Measurements from ENCODE around the gene BBS7. TPM values are rescaled to one million over a fixed set of nuclear protein-coding genes. Genes with fewer than 3 reads are reported as not detected.

The BBS7 gene
- total and polyA plus RNA-seq, 10 of the 15 experiments (the other 5 are each of a cell fraction or from before 2014, with no cell fraction given): 5.2 to 15.2 (median 9.0) TPM

DNA sequence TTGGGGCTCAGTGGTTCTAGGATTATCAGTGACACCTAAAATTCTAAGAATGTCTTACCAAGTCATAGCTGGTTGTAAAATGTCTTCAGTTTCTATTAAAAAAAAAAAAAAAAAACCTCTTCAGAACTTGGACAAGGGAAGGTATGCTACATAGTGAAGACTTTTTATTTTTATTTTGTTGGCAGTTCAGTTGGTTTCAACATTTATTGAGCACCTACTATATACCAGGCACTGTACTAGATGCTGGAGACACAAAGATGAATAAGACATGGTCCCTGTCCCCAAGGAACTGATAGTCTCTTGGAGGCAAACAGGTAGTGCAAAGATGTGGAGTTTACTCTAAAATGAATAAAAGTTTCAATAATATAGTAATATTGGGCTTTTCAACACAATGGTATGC lies 8.9 kb upstream of the BBS7 start (continued):
- TF ChIP-seq, protein P1, sequence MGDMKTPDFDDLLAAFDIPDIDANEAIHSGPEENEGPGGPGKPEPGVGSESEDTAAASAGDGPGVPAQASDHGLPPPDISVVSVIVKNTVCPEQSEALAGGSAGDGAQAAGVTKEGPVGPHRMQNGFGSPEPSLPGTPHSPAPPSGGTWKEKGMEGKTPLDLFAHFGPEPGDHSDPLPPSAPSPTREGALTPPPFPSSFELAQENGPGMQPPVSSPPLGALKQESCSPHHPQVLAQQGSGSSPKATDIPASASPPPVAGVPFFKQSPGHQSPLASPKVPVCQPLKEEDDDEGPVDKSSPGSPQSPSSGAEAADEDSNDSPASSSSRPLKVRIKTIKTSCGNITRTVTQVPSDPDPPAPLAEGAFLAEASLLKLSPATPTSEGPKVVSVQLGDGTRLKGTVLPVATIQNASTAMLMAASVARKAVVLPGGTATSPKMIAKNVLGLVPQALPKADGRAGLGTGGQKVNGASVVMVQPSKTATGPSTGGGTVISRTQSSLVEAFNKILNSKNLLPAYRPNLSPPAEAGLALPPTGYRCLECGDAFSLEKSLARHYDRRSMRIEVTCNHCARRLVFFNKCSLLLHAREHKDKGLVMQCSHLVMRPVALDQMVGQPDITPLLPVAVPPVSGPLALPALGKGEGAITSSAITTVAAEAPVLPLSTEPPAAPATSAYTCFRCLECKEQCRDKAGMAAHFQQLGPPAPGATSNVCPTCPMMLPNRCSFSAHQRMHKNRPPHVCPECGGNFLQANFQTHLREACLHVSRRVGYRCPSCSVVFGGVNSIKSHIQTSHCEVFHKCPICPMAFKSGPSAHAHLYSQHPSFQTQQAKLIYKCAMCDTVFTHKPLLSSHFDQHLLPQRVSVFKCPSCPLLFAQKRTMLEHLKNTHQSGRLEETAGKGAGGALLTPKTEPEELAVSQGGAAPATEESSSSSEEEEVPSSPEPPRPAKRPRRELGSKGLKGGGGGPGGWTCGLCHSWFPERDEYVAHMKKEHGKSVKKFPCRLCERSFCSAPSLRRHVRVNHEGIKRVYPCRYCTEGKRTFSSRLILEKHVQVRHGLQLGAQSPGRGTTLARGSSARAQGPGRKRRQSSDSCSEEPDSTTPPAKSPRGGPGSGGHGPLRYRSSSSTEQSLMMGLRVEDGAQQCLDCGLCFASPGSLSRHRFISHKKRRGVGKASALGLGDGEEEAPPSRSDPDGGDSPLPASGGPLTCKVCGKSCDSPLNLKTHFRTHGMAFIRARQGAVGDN (IDR thresholded peaks at IDR 0.05): no peak
- TF ChIP-seq, protein P2, sequence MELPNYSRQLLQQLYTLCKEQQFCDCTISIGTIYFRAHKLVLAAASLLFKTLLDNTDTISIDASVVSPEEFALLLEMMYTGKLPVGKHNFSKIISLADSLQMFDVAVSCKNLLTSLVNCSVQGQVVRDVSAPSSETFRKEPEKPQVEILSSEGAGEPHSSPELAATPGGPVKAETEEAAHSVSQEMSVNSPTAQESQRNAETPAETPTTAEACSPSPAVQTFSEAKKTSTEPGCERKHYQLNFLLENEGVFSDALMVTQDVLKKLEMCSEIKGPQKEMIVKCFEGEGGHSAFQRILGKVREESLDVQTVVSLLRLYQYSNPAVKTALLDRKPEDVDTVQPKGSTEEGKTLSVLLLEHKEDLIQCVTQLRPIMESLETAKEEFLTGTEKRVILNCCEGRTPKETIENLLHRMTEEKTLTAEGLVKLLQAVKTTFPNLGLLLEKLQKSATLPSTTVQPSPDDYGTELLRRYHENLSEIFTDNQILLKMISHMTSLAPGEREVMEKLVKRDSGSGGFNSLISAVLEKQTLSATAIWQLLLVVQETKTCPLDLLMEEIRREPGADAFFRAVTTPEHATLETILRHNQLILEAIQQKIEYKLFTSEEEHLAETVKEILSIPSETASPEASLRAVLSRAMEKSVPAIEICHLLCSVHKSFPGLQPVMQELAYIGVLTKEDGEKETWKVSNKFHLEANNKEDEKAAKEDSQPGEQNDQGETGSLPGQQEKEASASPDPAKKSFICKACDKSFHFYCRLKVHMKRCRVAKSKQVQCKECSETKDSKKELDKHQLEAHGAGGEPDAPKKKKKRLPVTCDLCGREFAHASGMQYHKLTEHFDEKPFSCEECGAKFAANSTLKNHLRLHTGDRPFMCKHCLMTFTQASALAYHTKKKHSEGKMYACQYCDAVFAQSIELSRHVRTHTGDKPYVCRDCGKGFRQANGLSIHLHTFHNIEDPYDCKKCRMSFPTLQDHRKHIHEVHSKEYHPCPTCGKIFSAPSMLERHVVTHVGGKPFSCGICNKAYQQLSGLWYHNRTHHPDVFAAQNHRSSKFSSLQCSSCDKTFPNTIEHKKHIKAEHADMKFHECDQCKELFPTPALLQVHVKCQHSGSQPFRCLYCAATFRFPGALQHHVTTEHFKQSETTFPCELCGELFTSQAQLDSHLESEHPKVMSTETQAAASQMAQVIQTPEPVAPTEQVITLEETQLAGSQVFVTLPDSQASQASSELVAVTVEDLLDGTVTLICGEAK (IDR thresholded peaks at IDR 0.05; ENCODE audit: borderline replicate concordance): no peak
- TF ChIP-seq HDAC2 (IDR thresholded peaks at IDR 0.05) (no peak), IRF4 (IDR thresholded peaks at IDR 0.05; ENCODE audit: low read depth, low read length) (no peak), SMC3 (IDR thresholded peaks at IDR 0.05; ENCODE audit: borderline replicate concordance, low read length) (no peak), PAX8 (IDR thresholded peaks at IDR 0.05) (no peak), NR2F1 (conservative IDR thresholded peaks at IDR 0.05) (no peak), CREB1 (IDR thresholded peaks at IDR 0.05; ENCODE audit: low read depth) (no peak), EP300 (IDR thresholded peaks at IDR 0.05; ENCODE audit: borderline replicate concordance in 1 of 2, control insufficient read depth in 1 of 2, low read depth in 2 of 2, low read length in 2 of 2) (no peak)
- TF ChIP-seq, protein P3, sequence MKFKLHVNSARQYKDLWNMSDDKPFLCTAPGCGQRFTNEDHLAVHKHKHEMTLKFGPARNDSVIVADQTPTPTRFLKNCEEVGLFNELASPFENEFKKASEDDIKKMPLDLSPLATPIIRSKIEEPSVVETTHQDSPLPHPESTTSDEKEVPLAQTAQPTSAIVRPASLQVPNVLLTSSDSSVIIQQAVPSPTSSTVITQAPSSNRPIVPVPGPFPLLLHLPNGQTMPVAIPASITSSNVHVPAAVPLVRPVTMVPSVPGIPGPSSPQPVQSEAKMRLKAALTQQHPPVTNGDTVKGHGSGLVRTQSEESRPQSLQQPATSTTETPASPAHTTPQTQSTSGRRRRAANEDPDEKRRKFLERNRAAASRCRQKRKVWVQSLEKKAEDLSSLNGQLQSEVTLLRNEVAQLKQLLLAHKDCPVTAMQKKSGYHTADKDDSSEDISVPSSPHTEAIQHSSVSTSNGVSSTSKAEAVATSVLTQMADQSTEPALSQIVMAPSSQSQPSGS (IDR thresholded peaks at IDR 0.05; ENCODE audit: low read length): no peak
- TF ChIP-seq, protein P4, sequence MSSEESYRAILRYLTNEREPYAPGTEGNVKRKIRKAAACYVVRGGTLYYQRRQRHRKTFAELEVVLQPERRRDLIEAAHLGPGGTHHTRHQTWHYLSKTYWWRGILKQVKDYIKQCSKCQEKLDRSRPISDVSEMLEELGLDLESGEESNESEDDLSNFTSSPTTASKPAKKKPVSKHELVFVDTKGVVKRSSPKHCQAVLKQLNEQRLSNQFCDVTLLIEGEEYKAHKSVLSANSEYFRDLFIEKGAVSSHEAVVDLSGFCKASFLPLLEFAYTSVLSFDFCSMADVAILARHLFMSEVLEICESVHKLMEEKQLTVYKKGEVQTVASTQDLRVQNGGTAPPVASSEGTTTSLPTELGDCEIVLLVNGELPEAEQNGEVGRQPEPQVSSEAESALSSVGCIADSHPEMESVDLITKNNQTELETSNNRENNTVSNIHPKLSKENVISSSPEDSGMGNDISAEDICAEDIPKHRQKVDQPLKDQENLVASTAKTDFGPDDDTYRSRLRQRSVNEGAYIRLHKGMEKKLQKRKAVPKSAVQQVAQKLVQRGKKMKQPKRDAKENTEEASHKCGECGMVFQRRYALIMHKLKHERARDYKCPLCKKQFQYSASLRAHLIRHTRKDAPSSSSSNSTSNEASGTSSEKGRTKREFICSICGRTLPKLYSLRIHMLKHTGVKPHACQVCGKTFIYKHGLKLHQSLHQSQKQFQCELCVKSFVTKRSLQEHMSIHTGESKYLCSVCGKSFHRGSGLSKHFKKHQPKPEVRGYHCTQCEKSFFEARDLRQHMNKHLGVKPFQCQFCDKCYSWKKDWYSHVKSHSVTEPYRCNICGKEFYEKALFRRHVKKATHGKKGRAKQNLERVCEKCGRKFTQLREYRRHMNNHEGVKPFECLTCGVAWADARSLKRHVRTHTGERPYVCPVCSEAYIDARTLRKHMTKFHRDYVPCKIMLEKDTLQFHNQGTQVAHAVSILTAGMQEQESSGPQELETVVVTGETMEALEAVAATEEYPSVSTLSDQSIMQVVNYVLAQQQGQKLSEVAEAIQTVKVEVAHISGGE (CRISPR knock-in tag; IDR thresholded peaks at IDR 0.05): no peak
- TF ChIP-seq, protein P5, sequence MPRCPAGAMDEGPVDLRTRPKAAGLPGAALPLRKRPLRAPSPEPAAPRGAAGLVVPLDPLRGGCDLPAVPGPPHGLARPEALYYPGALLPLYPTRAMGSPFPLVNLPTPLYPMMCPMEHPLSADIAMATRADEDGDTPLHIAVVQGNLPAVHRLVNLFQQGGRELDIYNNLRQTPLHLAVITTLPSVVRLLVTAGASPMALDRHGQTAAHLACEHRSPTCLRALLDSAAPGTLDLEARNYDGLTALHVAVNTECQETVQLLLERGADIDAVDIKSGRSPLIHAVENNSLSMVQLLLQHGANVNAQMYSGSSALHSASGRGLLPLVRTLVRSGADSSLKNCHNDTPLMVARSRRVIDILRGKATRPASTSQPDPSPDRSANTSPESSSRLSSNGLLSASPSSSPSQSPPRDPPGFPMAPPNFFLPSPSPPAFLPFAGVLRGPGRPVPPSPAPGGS (IDR thresholded peaks at IDR 0.05; ENCODE audit: borderline replicate concordance, insufficient read depth, low read depth, low read length, poor library complexity, severe bottlenecking): no peak
